Mucosa of rectum (tissue), 2 donors: ENCODE measurements around the gene IGFL1.
"Not testable (repeated sequence)": the region's sequence is repeated elsewhere in the genome, so short reads cannot be mapped to it uniquely, and the experiment has no call there.

ENCODE experiments used
- H3K27ac ChIP-seq, 2 donors: one replicate each; pipeline ENCODE4 v1.7.0; 2013; ENCODE audit warnings: inconsistent platforms in 2 of 2, low read depth in 2 of 2, low read length in 2 of 2
- H3K27me3 ChIP-seq, 2 donors: one replicate each; pipeline ENCODE4 v1.7.0; 2013; ENCODE audit warnings: low read length in 2 of 2; ENCODE audit not compliant: control insufficient read depth in 2 of 2, insufficient read depth in 2 of 2
- H3K36me3 ChIP-seq, 2 donors: one replicate each; pipeline ENCODE4 v1.7.0; 2013; ENCODE audit warnings: low read length in 2 of 2; ENCODE audit not compliant: control insufficient read depth in 2 of 2, insufficient read depth in 2 of 2
- H3K4me1 ChIP-seq, 2 donors: one replicate each; pipeline ENCODE4 v1.7.0; 2013; ENCODE audit warnings: low read length in 2 of 2, mild to moderate bottlenecking in 1 of 2; ENCODE audit not compliant: control insufficient read depth in 2 of 2, insufficient read depth in 2 of 2
- H3K4me3 ChIP-seq, 2 donors: one replicate each; pipeline ENCODE4 v1.7.0; 2013; ENCODE audit warnings: low read length in 2 of 2
- H3K9ac ChIP-seq, 2 donors: one replicate each; pipeline ENCODE4 v1.7.0; 2013; ENCODE audit warnings: low read length in 2 of 2, low read depth in 1 of 2, mild to moderate bottlenecking in 1 of 2
- H3K9me3 ChIP-seq, 2 donors: one replicate each; pipeline ENCODE4 v1.7.0; 2013; ENCODE audit warnings: low read length in 2 of 2; ENCODE audit not compliant: control insufficient read depth in 2 of 2
- donor health status: healthy.
- donor health status: Normal muscosa, but diverticular disease.

IGFL1 gene

GRCh38 chr19:46209472-46209871, 20.1 kb upstream of the IGFL1 start:
- Histone ChIP-seq H3K4me3 (no peak overlapping the region), H3K27ac (no peak overlapping the region), H3K27me3 (no peaks in the 10 kb centered on the region), H3K36me3 (no peaks in the 10 kb centered on the region), H3K9ac (no peak overlapping the region), H3K4me1 (no peaks in the 10 kb centered on the region), H3K9me3 (no peaks in the 10 kb centered on the region)

DNA sequence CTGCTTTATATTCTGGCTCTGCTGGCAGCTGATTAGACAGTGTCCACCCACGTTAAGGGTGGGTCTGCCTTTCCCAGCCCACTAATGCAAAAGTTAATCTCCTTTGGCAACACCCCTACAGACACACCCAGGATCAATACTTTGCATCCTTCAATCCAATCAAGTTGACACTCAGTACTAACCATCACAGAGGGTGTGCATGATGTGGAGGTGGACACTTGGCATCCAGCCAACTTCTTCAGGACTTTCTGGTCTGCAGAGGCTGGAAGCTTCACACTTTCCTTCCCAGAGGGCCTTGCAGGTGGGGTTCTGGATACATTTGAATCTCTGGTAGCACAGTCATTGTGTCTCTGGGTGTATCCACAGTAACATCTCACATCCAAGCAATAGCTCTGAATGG, 18.9 kb upstream of the IGFL1 start:
- Histone ChIP-seq H3K9me3 (no peaks in the 10 kb centered on the region), H3K27ac (no peak overlapping the region), H3K9ac (no peak overlapping the region), H3K4me1 (no peaks in the 10 kb centered on the region), H3K36me3 (no peaks in the 10 kb centered on the region), H3K27me3 (no peaks in the 10 kb centered on the region), H3K4me3 (no peak overlapping the region)

GRCh38 chr19:46211201-46211881, 18.2 kb upstream of the IGFL1 start:
- Histone ChIP-seq H3K27me3 (no peaks in the 10 kb centered on the region), H3K9me3 (no peaks in the 10 kb centered on the region), H3K9ac (no peak overlapping the region), H3K4me1 (no peaks in the 10 kb centered on the region), H3K27ac (no peak overlapping the region), H3K4me3 (no peak overlapping the region), H3K36me3 (no peaks in the 10 kb centered on the region)

GRCh38 chr19:46212592-46212991, 16.9 kb upstream of the IGFL1 start:
- H3K4me1 ChIP-seq, H3K9me3 ChIP-seq: not testable (repeated sequence)

GRCh38 chr19:46213156-46213555, 16.4 kb upstream of the IGFL1 start:
- H3K27ac ChIP-seq = no peak overlapping the region
- no peaks in the 10 kb centered on the region for H3K4me1 ChIP-seq

More at GRCh38 chr19:46212592-46212991, 16.9 kb upstream of the IGFL1 start:
- not testable (repeated sequence) for H3K27ac ChIP-seq, H3K9ac ChIP-seq, H3K4me3 ChIP-seq, H3K36me3 ChIP-seq, H3K27me3 ChIP-seq

GRCh38 chr19:46213806-46214205, 15.7 kb upstream of the IGFL1 start:
- H3K4me3 ChIP-seq = no peak overlapping the region
- H3K9ac ChIP-seq = no peak overlapping the region
- no peaks in the 10 kb centered on the region for H3K4me1 ChIP-seq
- peaks cover 0 to 2% of the 10 kb centered on the region in 2 donors for H3K27me3 ChIP-seq
- H3K36me3 ChIP-seq = no peaks in the 10 kb centered on the region
- H3K27ac ChIP-seq = no peak overlapping the region
- H3K9me3 ChIP-seq = no peaks in the 10 kb centered on the region

More at GRCh38 chr19:46213156-46213555, 16.4 kb upstream of the IGFL1 start:
- no peaks in the 10 kb centered on the region for H3K9me3 ChIP-seq
- no peak overlapping the region for H3K4me3 ChIP-seq
- no peaks in the 10 kb centered on the region for H3K36me3 ChIP-seq
- no peak overlapping the region for H3K9ac ChIP-seq
- peaks cover 0 to under 1% of the 10 kb centered on the region in 2 donors for H3K27me3 ChIP-seq

GRCh38 chr19:46216612-46217011, 12.9 kb upstream of the IGFL1 start:
- Histone ChIP-seq H3K27ac (no peak overlapping the region), H3K9me3 (no peaks in the 10 kb centered on the region), H3K4me3 (no peak overlapping the region), H3K27me3 (peaks cover 0 to 2% of the 10 kb centered on the region in 2 donors), H3K36me3 (no peaks in the 10 kb centered on the region), H3K9ac (no peak overlapping the region), H3K4me1 (no peaks in the 10 kb centered on the region)

DNA sequence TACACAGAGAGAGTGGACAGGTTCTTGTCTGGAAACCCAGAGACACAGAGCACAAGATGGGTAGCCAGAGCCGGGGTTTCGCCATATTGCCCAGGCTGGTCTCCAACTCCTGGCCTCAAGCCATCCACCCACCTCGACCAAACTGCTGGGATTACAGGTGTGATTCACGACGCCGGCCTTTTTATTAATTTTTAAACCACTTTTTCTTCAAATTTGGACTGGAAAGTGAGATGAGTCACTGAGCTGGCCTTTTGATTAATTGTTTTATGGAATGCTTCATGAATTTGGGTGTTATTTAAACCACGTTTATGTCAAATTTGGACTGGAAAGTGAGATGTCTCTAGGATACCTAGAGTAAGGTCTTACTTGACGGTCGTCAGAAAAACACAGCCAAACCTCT, 12.1 kb upstream of the IGFL1 start:
- Histone ChIP-seq H3K36me3 (no peaks in the 10 kb centered on the region), H3K27me3 (peaks cover 2 to 5% of the 10 kb centered on the region in 2 donors), H3K4me3 (no peak overlapping the region), H3K9me3 (no peaks in the 10 kb centered on the region), H3K27ac (no peak overlapping the region), H3K9ac (no peak overlapping the region), H3K4me1 (no peaks in the 10 kb centered on the region)

GRCh38 chr19:46218160-46218559, 11.4 kb upstream of the IGFL1 start:
- Histone ChIP-seq H3K4me1 (no peaks in the 10 kb centered on the region), H3K4me3 (no peak overlapping the region), H3K9ac (no peak overlapping the region), H3K36me3 (no peaks in the 10 kb centered on the region), H3K27ac (no peak overlapping the region), H3K9me3 (no peaks in the 10 kb centered on the region), H3K27me3 (peaks cover 2 to 5% of the 10 kb centered on the region in 2 donors)

DNA sequence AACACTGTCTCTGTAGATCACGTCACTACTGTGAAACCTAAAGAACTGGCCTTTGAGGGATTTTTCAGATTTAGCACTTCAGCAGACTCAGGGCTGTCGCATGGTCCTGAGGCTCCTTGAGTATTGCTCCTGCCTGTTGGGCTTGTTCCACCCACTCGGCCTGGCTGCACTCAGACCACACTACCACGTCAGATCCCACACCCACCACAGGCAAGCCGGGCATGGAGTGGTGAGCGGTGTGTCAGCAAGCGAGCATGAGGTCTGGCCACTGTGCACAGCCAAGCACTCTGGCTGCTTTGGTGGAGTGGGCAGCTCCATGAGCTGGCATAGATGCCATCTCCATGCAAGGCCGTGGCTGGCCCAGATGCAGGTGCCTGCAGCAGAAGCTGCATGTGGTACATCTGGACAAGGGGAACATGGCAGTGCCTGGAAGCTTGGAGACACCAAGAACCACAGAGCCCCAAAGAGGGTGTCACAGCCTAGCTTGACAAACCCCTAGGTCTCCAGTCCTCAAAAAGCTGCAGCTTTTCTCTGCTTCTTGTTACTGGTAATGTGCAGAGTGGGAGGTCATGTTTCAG, 9.4 kb upstream of the IGFL1 start:
- H3K36me3 ChIP-seq = no peaks in the 10 kb centered on the region
- no peak overlapping the region for H3K27ac ChIP-seq
- peaks cover 4 to 5% of the 10 kb centered on the region in 2 donors for H3K27me3 ChIP-seq
- no peak overlapping the region for H3K9ac ChIP-seq
- no peaks in the 10 kb centered on the region for H3K4me1 ChIP-seq
- H3K4me3 ChIP-seq = no peak overlapping the region
- no peaks in the 10 kb centered on the region for H3K9me3 ChIP-seq
